MM.1S (cell line): ENCODE data around the gene LBHD1.

Experiments used
- CTCF ChIP-seq: fragments of 300-600 bp; sonication (generic); IDR thresholded peaks from 2 replicates; pipeline ENCODE4 v1.5.1; 2016; ENCODE audit warnings: antibody characterized with exemption, low read length, mixed read lengths
- EZH2 ChIP-seq: fragments of 300-600 bp; sonication (generic); optimal IDR thresholded peaks from 2 replicates; pipeline ENCODE3; 2017; ENCODE audit warnings: low read depth, mild to moderate bottlenecking, antibody characterized with exemption, low read length, mixed read lengths
- EZH2phosphoT487 ChIP-seq: fragments of 300-600 bp; sonication (generic); IDR thresholded peaks from 2 replicates; pipeline ENCODE4 v1.6.1; 2018; ENCODE audit warnings: antibody characterized with exemption, low read length

DNA sequence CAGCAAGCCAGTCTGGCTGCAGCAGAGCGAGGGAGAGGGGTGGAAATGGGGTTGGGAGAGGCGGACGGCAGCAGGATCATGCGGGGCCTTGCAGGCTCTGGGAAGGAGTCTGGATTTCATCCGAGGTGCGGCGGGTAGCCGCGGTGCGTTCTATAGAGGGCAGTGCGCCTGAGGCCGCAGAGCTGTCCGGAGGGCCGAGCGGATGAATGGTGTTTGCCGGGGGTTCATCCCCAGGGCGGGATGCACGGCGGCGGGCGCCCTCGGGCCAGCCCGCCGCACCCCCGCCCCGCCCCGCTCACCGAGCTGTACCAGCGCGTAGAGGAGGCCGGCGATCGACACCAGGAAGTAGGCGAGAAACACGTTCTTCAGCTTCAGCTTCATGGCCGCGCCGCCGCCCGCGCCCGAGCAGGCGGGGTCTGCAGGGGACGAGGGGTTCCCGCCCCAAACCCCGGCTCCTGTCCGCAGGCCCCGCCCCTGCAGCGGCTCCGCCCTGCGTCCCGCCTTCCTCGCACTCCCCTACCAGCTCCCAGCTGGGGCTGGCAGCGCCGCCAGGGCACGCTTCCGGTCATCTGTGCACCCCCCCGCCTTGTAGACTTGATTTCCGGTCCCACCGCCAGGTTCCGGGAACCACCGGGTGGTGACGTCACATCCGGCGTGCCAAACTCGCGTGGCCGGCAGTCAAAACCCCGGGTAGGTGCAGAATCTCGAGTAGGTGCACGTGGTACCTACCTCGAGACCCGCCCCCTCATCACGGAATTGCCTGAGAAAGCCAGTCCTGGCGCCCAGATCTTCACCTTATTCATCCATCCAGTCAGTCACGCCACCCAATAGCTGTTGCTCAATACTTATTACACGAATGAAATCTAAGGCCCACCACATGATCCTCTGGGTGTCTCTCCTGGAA lies 50.2 kb downstream of the LBHD1 start, which contains the start of gene B3GAT3:
- TF ChIP-seq CTCF (no peak), EZH2 (no peak), EZH2phosphoT487 (no peak)
